GM04504 (cell line): ENCODE measurements around the gene MT1B.
"Not testable (repeated sequence)": the region's sequence is repeated elsewhere in the genome, so short reads cannot be mapped to it uniquely, and the experiment has no call there.

Experiments
- DNase-seq: peaks from one replicate; pipeline ENCODE4 v3.0.0-alpha.2; 2012; ENCODE audit warnings: low read depth

MT1B gene

GRCh38 chr16:56637814-56638750 lies 13.6 kb upstream of the MT1B start, which contains the start of gene MT1A:
Gene MT1A, plus strand, starts transcription at chr16:56638666. Its CDS starts 73 bp downstream, at chr16:56638739.
- no peak for DNase-seq

GRCh38 chr16:56639045-56639444 lies 12.6 kb upstream of the MT1B start:
- no peak for DNase-seq

- no peak for DNase-seq
Observed at GRCh38 chr16:56640076-56640475, 11.6 kb upstream of the MT1B start.

GRCh38 chr16:56641166-56641565 lies 10.5 kb upstream of the MT1B start:
- no peak for DNase-seq

GRCh38 chr16:56643080-56643778 lies 8.5 kb upstream of the MT1B start:
- DNase-seq, result no peak

GRCh38 chr16:56643833-56644232 lies 7.9 kb upstream of the MT1B start:
- DNase-seq, result no peak

GRCh38 chr16:56645311-56645710 lies 6.4 kb upstream of the MT1B start:
- DNase-seq, result no peak

GRCh38 chr16:56645838-56646237 lies 5.8 kb upstream of the MT1B start:
- DNase-seq, result no peak

GRCh38 chr16:56647641-56648431 lies 3.9 kb upstream of the MT1B start:
- DNase-seq, result no peak

GRCh38 chr16:56649271-56649670 lies 2.4 kb upstream of the MT1B start:
- DNase-seq, result no peak

GRCh38 chr16:56649820-56650219 lies 1.9 kb upstream of the MT1B start:
- no peak for DNase-seq

- DNase-seq, result no peak
Observed at GRCh38 chr16:56652600-56652999, 914 bp downstream of the MT1B start.

- DNase-seq, result no peak
Observed at GRCh38 chr16:56653218-56653617, 1.5 kb downstream of the MT1B start.

GRCh38 chr16:56657555-56658326 lies 6.1 kb downstream of the MT1B start, which contains the start of gene MT1F:
Gene MT1F, plus strand, starts transcription at chr16:56657959. Its CDS starts 100 bp downstream, at chr16:56658059.
- DNase-seq, result no peak

GRCh38 chr16:56658327-56658875 lies 6.7 kb downstream of the MT1B start:
- no peak for DNase-seq

GRCh38 chr16:56662357-56663354 lies 11.0 kb downstream of the MT1B start:
- DNase-seq, result no peak

GRCh38 chr16:56664506-56664905 lies 12.8 kb downstream of the MT1B start:
- no peak for DNase-seq

- DNase-seq, result not testable (repeated sequence)
Observed at GRCh38 chr16:56665286-56666261, 13.9 kb downstream of the MT1B start.
